ENCODE measurements around the gene HLA-DOA. TPM values are rescaled to one million over a fixed set of nuclear protein-coding genes. Genes with fewer than 3 reads are reported as not detected.
A peak's percentile ranks its signal among the peaks of the same experiment; 100 is the strongest.

The HLA-DOA gene
- polyA plus RNA-seq, 5 donors, result 1.7 to 3.6 (median 2.8) TPM

- no peak for DNase-seq
These were observed 8.4 kb upstream of the HLA-DOA start for GRCh38 chr6:33017694-33018353.

- no peak for DNase-seq
These were observed 7.6 kb upstream of the HLA-DOA start for GRCh38 chr6:33017018-33017417.

- no peak for DNase-seq
These were observed 6.4 kb upstream of the HLA-DOA start for GRCh38 chr6:33015798-33016197.

GRCh38 chr6:33014841-33015634 is 5.6 kb upstream of the HLA-DOA start:
- DNase-seq, result peak; percentile 62 to 75

GRCh38 chr6:33013608-33014007 is 4.2 kb upstream of the HLA-DOA start:
- no peak for DNase-seq

- DNase-seq, result no peak
These were observed 965 bp upstream of the HLA-DOA start for GRCh38 chr6:33010356-33010755.

GRCh38 chr6:33007831-33008400 is 1.5 kb downstream of the HLA-DOA start:
- no peak for DNase-seq

GRCh38 chr6:33004940-33005339 is 4.5 kb downstream of the HLA-DOA start:
- DNase-seq, result no peak

GRCh38 chr6:33001685-33002084 is 7.7 kb downstream of the HLA-DOA start:
- no peak for DNase-seq

GRCh38 chr6:33000055-33000454 is 9.3 kb downstream of the HLA-DOA start:
- DNase-seq, result no peak

- DNase-seq, result no peak
These were observed 13.9 kb downstream of the HLA-DOA start for GRCh38 chr6:32995448-32995847.

GRCh38 chr6:32993363-32993973 is 15.9 kb downstream of the HLA-DOA start:
- no peak for DNase-seq

GRCh38 chr6:32991972-32992371 is 17.4 kb downstream of the HLA-DOA start:
- no peak for DNase-seq

- DNase-seq, result no peak
These were observed 20.0 kb downstream of the HLA-DOA start for GRCh38 chr6:32989368-32989767.

GRCh38 chr6:32984622-32985389 is 24.6 kb downstream of the HLA-DOA start:
- DNase-seq, result peak; percentile 70 to 79

- no peak for DNase-seq
These were observed 25.3 kb downstream of the HLA-DOA start for GRCh38 chr6:32983964-32984621.

GRCh38 chr6:32983493-32983848 is 25.9 kb downstream of the HLA-DOA start:
- no peak for DNase-seq

GRCh38 chr6:32982702-32983492 is 26.5 kb downstream of the HLA-DOA start:
- no peak for DNase-seq

GRCh38 chr6:32982084-32982701 is 27.2 kb downstream of the HLA-DOA start:
- DNase-seq, result peak in 1 of 2 donors; percentile 25

- DNase-seq, result no peak
These were observed 28.8 kb downstream of the HLA-DOA start for GRCh38 chr6:32980488-32981038.

Measured in right lung (tissue), 5 donors.